DMS 273 (cell line): ENCODE measurements around the gene OSBPL5.
"Not testable (repeated sequence)": the region's sequence is repeated elsewhere in the genome, so short reads cannot be mapped to it uniquely, and the experiment has no call there.

ENCODE experiments used
- DNase-seq: peaks from one replicate; lab custom pipeline; 2025; ENCODE audit not compliant: unreplicated experiment; lab: John Stamatoyannopoulos, UW

Gene OSBPL5

DNA sequence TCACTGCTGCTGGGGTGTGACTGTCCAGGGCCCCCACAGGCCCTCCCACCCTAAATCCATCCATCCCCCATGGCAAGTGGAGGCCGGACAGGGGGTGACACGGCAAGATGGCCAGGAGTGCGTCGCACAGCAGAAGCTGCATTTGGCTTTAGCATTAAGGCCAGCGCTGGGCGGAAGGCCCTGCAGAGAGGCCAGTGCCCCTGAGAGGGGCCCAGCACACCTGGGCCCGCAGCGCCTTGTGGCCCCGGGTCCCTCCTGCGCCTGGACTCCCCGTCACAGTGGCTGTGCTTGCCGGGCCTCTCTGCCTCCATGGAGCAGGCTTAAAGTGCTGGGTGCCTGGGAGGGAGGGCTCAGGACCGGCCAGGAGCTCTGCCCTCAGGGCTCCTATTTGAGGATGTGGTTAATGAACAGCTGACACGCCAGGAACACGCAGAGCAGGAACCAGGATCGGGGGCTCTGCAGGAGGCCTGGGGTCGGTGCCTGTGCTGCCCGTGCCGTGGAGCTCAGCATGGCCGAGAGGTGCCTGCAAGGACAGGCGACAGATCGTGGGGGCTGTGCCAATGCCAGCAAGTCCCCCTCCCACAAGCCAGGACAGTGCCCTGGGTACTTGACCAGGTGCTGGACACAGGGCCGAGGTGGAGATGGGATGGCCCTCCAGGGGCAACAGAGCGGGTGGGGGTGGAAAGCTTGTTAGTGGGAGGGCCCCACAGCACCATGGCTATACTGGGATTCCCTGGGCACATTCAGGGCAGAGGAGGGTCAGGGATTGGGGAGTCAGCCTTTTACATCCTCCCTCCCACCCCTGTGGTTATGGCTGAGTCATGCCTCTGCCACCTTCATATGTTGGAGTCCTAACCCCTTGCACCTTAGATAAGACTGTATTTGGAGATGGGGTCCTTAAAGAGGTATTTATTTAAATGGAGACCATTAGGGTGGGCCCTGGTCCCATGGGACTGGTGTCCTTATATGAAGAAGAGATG, 77.0 kb downstream of the OSBPL5 start:
- no peak for DNase-seq

DNA sequence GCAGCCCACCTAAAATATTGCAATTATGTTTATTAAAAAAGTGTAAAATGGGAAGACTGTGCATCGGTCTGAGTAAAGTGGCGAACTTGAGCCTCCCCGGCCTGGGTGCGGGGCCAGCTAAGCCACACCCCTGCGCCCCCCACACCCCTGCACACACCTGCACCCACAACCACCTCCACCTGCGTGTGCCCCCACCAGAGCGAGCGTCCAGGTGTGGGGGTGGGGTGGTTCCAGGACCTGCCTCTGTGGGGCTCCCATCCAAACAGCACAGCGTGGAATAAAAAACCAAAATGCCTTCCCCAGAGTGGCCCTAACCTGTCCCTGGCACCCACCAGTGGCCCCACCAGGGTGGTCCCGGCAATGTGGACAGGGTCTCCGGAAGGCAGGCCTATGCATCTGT, 77.7 kb downstream of the OSBPL5 start:
- no peak for DNase-seq

- no peak for DNase-seq
Measured at GRCh38 chr11:3086671-3087150, 78.4 kb downstream of the OSBPL5 start.

DNA sequence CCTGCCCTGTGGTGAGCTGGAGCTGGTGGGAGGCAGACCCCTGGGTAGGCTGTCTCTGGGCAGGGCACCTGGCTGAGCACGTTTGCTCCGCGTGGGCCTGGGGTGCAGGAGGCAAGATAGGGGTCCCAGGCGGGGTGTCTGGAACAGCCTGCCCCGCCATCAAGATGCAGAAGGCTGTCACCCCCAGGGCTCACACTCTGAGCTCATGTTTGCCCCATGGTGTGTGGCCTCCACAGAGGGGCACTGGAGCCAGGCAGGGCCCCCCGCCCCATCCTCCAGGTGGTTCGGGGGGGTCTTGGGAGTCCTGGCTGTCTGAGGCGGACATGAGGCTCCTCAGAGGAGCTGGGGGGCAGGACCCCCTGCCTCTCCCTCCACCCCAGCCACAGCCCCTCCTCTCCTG, 79.0 kb downstream of the OSBPL5 start:
- no peak for DNase-seq

- no peak for DNase-seq
Measured at GRCh38 chr11:3085052-3085451, 80.1 kb downstream of the OSBPL5 start.

GRCh38 chr11:3083321-3083720, 81.8 kb downstream of the OSBPL5 start:
- no peak for DNase-seq

DNA sequence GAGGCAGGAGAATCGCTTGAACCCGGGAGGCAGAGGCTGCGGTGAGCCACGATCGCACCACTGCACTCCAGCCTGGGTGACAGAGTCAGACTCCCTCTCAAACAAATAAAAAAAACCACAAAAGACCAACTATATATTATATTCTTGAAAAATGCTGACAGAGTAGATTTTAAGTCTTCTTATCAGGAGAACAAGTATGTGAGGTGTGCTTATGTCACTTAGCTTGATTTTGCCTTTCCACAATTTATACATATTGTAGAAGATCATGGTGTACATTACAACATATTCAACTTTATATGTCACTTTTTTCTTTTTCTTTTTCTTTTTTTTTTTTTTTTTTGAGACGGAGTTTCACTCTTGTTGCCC, 83.7 kb downstream of the OSBPL5 start:
- DNase-seq = no peak

DNA sequence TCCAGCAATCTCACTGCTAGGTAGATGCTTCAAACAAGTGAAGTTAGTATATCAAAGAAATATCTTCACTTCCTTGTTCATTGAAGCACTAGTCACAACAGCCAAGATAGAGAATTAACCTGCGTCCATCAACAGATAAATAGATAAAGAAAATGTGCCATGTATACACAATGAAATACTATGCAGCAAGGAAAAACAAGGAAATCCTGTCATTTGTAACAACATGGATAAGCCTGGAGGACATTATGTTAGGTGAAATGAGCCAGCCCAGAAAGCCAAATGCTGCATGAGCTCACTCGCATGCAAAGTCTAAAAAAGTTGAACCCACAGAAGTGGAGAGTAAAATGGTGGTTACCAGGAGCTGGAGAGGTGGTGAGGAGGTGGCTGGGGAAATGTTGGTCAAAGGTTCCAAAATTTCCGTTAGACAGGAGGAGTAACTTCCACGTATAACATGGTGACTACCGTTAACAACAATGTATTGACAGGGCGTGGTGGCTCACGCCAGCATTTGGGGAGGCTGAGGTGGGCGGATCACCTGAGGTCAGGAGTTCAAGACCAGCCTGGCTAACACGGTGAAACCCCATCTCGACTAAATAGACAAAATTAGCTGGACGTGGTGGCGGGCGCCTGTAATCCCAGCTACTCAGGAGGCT, 84.3 kb downstream of the OSBPL5 start:
- no peak for DNase-seq

DNA sequence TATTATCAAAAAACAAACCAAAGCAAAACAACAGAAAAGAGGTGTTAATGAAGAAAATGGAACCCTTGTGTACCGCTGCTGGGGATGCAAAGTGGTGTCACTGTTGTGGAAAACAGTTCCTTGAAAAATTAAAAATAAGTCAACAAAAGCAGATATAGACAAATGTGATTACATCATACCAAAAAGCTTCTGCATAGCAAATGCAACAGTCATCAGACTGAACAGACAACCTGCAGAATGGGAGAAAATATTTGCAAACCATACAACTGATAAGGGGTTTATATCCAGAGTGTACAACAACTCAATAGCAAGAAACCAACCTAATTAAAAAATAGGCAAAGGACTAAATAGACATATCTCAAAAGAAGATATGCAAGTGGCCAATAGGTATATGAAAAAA, 85.0 kb downstream of the OSBPL5 start:
- no peak for DNase-seq

DNA sequence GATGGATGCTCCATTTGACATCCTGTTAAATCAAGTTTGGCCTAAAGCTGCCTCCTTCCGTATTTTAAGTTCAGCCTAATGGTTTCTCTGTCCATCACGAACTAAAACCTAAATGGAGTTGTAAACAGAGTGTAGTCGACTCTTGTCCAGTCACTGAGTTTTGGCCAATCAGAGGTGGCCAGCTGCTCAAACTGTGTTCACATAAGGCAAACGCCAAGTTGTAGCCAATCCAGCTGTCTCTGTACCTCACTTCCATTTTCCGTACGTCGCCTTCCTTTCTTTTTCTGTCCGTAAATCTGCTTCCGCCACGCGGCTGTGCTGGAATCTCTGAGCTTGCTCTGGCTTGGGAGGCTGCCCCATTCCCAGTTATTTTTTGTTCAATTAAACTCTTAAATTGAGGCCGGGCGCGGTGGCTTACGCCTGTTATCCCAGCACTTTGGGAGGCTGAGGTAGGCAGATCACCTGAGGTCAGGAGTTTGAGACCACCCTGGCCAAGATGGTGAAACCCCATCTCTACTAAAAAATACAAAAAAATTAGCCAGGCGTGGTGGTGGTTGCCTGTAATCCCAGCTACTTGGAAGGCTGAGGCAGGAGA, 87.2 kb downstream of the OSBPL5 start:
- DNase-seq = no peak

GRCh38 chr11:3077189-3077836, 87.8 kb downstream of the OSBPL5 start:
- DNase-seq = no peak

GRCh38 chr11:3074912-3075589, 90.1 kb downstream of the OSBPL5 start:
- DNase-seq = peak; percentile 40

GRCh38 chr11:3073029-3073435, 92.1 kb downstream of the OSBPL5 start:
- DNase-seq = no peak

- no peak for DNase-seq
Measured at GRCh38 chr11:3069425-3069824, 95.7 kb downstream of the OSBPL5 start.

GRCh38 chr11:3066308-3066707, 98.8 kb downstream of the OSBPL5 start:
- not testable (repeated sequence) for DNase-seq

GRCh38 chr11:3064709-3065108, 100.4 kb downstream of the OSBPL5 start:
- not testable (repeated sequence) for DNase-seq

GRCh38 chr11:3063876-3064275, 101.2 kb downstream of the OSBPL5 start:
- not testable (repeated sequence) for DNase-seq

DNA sequence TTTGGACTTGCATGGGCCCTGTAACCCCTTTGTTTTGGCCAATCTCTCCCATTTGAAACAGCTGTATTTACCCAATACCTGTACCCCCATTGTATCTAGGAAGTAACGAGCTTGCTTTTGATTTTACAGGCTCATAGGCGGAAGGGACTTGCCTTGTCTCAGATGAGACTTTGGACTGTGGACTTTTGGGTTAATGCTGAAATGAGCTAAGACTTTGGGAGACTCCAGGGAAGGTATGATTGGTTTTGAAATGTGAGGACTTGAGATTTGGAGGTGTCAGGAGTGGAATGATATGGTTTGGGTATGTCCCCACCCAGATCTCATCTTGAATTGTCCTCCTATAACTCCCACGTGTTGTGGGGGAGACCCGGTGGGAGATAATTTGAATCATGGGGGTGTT, 101.7 kb downstream of the OSBPL5 start:
- DNase-seq = not testable (repeated sequence)

- no peak for DNase-seq
Measured at GRCh38 chr11:3060436-3061025, 104.6 kb downstream of the OSBPL5 start.
